ENCODE data around the gene UBE2K. TPM values are rescaled to one million over a fixed set of nuclear protein-coding genes. Genes with fewer than 3 reads are reported as not detected.

The UBE2K gene
- total RNA-seq, 2 donors from 2014 or later = 12.2 to 19.5 TPM

GRCh38 chr4:39758176-39758575 lies 60.2 kb downstream of the UBE2K start:
- H3K27ac ChIP-seq = no peak overlapping the region
- intact Hi-C loops (cut with DNase I) = no loop called here
- DNase-seq (no peak), ATAC-seq (no peak)
- H3K36me3 ChIP-seq (replicated peaks in 1 of 2; ENCODE audit: insufficient read depth in 1 of 2, low read depth in 2 of 2) = peaks cover 0 to 8% of the 10 kb centered on the region in 2 donors
- TF ChIP-seq POLR2A (IDR thresholded peaks at IDR 0.05) (no peak), CTCF (IDR thresholded peaks at IDR 0.05) (no peak)
- WGBS, 2 donors = 92 to 94% methylated on average over 6 of the region's 6 CpGs
- no peaks in the 10 kb centered on the region for H3K9me3 ChIP-seq
- H3K27me3 ChIP-seq = no peaks in the 10 kb centered on the region
- H3K4me3 ChIP-seq = no peak overlapping the region
- no peaks in the 10 kb centered on the region for H3K4me1 ChIP-seq

- WGBS, 2 donors = 88 to 91% methylated on average over 3 to 4 of the region's 4 CpGs
- H3K36me3 ChIP-seq (replicated peaks in 1 of 2; ENCODE audit: insufficient read depth in 1 of 2, low read depth in 2 of 2) = peaks cover 0 to 8% of the 10 kb centered on the region in 2 donors
- H3K4me1 ChIP-seq = no peaks in the 10 kb centered on the region
- no peaks in the 10 kb centered on the region for H3K9me3 ChIP-seq
- H3K27ac ChIP-seq = no peak overlapping the region
- ATAC-seq (no peak), DNase-seq (no peak)
- intact Hi-C loops (cut with DNase I) = no loop called here
- H3K27me3 ChIP-seq = no peaks in the 10 kb centered on the region
- H3K4me3 ChIP-seq = no peak overlapping the region
- TF ChIP-seq CTCF (IDR thresholded peaks at IDR 0.05) (no peak), POLR2A (IDR thresholded peaks at IDR 0.05) (no peak)
These were observed 61.6 kb downstream of the UBE2K start for GRCh38 chr4:39759569-39759968.

- Histone ChIP-seq H3K4me1 (no peaks in the 10 kb centered on the region), H3K4me3 (no peak overlapping the region), H3K9me3 (no peaks in the 10 kb centered on the region), H3K36me3 (replicated peaks in 1 of 2; ENCODE audit: insufficient read depth in 1 of 2, low read depth in 2 of 2) (peaks cover 0 to 8% of the 10 kb centered on the region in 2 donors), H3K27ac (no peak overlapping the region), H3K27me3 (no peaks in the 10 kb centered on the region)
- no peak for DNase-seq
- intact Hi-C loops (cut with DNase I) = no loop called here
- 87 to 92% methylated on average over 4 of the region's 4 CpGs for WGBS, 2 donors
- no peak for ATAC-seq
- TF ChIP-seq CTCF (IDR thresholded peaks at IDR 0.05) (no peak), POLR2A (IDR thresholded peaks at IDR 0.05) (no peak)
These were observed 63.2 kb downstream of the UBE2K start for GRCh38 chr4:39761005-39761667.

GRCh38 chr4:39763714-39764572 lies 66.0 kb downstream of the UBE2K start:
- Histone ChIP-seq H3K27ac (no peak overlapping the region), H3K4me3 (no peak overlapping the region), H3K9me3 (no peaks in the 10 kb centered on the region), H3K27me3 (no peaks in the 10 kb centered on the region), H3K36me3 (replicated peaks in 1 of 2; ENCODE audit: insufficient read depth in 1 of 2, low read depth in 2 of 2) (peaks cover 0 to 4% of the 10 kb centered on the region in 2 donors), H3K4me1 (no peaks in the 10 kb centered on the region)
- WGBS, 2 donors = 88 to 92% methylated on average over 9 of the region's 9 CpGs
- TF ChIP-seq POLR2A (IDR thresholded peaks at IDR 0.05) = no peak
- no peak for TF ChIP-seq CTCF (IDR thresholded peaks at IDR 0.05)
- ATAC-seq (no peak), DNase-seq (no peak)
- intact Hi-C loops (cut with DNase I) = no loop called here

Data from body of pancreas (tissue), 4 donors.